NCI-H345 treated with DMSO at 0.1 percent for 48 hours (cell line): ENCODE measurements around the gene PCNX1.
"Not testable (repeated sequence)": the region's sequence is repeated elsewhere in the genome, so short reads cannot be mapped to it uniquely, and the experiment has no call there.

ENCODE experiments used
- DNase-seq: peaks from one replicate; lab custom pipeline; 2025; ENCODE audit not compliant: unreplicated experiment; lab: John Stamatoyannopoulos, UW

Gene PCNX1

DNA sequence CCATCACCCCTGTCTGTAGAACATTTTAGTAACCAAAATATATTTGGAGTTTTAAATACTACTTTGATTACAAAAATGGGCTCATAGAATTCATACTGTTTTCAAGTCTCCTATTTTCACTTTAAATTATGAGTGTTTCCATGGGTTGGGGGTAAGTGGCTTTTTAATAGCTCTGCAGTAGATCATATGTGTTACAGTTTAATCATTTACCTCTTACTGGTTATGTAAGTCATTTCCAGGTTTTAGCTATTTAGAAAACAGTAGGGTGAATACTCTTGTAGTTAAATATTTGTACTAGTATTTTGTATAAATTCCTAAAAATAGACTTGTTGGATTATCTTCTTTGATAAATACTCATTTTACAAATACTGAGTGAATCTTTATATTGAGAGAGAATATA, 8.2 kb downstream of the PCNX1 start:
- no peak for DNase-seq

- DNase-seq: no peak
These were observed 9.0 kb downstream of the PCNX1 start for GRCh38 chr14:70916300-70916699.

DNA sequence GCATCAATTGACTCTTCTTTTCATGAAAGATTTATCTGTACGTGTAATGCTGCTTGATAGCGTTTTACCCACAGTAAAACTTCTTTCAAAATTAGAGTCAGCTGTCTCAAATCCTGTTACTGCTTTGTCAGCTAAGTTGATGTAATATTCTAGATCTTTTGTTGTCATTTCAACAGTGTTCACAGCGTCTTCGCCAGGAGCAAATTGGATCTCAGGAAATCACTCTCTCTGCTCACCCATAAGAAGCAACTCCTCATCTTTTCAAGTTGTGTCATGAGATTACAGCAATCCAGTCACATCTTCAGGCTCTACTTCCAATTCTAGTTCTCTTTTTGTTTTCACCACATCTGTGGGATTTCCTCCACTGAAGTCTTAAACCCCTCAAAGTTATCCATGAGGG, 9.5 kb downstream of the PCNX1 start:
- DNase-seq: no peak

DNA sequence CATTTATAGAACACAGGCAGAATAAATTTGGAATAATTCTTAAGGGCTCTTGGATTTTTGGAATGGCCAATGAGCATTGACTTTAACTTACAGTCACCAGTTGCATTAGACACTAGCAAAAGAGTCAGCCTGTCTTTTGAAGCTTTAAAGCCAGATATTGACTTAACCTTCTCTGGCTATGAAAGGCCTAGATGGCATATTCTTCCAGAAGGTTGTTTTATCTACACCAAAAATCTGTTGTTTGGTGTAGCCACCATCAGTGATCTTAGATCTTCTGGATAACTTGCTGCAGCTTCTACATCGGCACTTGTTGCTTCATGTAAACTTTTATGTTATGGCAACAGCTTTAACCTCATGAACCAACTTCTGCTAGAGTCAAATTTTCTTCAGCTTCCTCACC, 10.4 kb downstream of the PCNX1 start:
- DNase-seq: no peak

DNA sequence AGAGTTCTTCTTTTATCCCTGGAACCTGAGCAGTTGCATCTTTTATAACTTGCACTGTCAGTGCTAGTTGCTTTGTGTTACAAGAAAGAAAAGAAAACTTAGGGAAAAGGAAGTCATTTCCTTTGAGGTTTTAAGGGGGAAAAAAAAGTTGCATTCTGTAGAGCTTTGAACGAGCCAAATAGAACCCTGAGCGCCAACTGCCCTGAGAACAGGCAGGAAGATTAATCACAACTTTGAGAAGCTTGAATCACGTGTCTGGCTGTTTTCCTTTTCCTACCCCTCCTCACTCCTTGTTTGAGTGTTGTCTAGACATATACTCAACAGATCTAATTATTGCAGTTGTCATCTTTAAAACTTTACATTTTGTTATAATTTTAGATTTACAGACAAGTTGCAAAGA, 12.5 kb downstream of the PCNX1 start:
- DNase-seq: no peak

DNA sequence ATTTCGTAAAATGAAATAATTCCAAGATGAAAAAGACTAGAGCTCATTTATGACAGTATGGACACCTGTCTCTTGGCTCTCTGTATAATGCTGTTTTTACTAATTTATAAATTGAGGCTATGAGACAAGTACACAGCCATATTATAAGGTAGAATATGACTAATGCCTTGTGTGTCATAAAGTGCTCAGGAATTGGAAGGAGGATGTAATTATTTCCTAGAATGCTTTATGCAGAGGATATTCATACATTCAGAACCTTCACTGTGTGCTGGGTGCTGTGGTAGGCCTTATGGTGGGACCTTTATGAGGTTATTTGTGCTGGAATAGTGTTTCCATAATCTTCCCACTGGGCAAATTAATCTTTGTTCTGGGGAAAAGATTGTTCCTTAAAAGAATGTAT, 13.3 kb downstream of the PCNX1 start:
- no peak for DNase-seq

- no peak for DNase-seq
These were observed 14.4 kb downstream of the PCNX1 start for GRCh38 chr14:70921669-70922068.

DNA sequence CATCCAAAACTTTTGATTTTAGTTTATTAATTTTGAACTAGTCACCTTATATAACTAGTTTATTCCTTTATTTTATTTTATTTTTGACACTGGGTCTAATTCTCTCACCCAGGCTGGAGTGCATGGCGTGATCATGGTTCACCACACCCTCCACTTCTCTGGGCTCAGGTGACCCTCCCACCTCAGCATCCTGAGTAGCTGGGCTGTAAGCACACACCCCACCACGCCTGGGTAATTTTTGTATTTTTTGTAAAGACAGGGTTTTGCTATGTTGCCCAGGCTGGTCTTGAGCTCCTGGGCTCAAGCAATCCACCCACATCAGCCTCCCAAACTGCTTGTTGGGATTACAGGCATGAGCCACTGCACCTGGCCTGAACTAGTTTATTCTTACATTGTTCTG, 17.3 kb downstream of the PCNX1 start:
- DNase-seq: no peak

DNA sequence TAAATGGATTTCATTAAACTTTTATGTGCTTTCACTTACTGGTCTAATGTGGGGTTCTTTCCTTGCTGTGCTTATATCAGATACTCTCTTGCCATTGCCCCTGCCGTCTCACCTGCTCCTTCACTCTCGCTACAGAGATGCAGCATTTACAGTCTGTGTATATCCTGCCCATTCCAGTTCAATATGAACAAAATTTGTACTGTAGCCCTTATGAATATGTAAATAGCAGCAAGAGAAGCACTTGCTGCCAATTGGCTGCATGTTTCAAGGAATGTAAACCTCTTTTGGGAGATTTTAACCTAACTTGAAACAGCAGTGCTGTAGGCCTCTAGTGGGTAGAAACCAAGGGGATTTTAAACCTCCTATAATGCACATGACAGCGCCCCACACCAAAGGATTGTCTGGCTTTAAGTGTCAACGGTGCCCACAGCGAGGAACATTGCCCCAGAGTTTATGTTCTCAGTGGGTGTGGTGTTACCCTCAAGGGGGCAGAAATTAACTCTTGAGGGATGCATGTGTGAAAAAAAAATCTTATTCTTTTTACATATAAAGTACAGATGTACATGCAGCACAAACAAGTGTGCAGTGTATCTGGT, 19.1 kb downstream of the PCNX1 start:
- DNase-seq: no peak

- DNase-seq: no peak
These were observed 23.7 kb downstream of the PCNX1 start for GRCh38 chr14:70931008-70931407.

- no peak for DNase-seq
These were observed 26.8 kb downstream of the PCNX1 start for GRCh38 chr14:70934084-70934483.

GRCh38 chr14:70934502-70935134, 27.4 kb downstream of the PCNX1 start:
- no peak for DNase-seq

- DNase-seq: no peak
These were observed 27.9 kb downstream of the PCNX1 start for GRCh38 chr14:70935135-70935534.

GRCh38 chr14:70939693-70940092, 32.4 kb downstream of the PCNX1 start:
- not testable (repeated sequence) for DNase-seq

GRCh38 chr14:70941637-70942341, 34.5 kb downstream of the PCNX1 start:
- DNase-seq: not testable (repeated sequence)

DNA sequence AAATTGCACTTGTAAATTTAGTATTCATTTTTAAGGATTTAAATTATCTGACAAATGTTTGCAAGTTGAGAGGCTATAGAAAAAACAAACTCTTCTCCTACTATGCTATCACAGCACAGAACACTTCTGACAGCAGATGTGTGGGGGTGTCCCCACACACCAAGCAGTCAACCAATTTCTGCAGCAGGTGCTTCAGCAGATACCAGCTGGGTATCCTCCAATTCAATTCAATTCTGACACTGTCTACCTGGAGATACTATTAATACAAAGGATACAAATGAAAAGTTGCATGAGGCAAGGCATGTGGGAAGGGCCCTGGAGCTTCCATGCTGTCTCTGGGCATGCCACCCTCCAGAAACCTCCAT, 35.1 kb downstream of the PCNX1 start:
- no peak for DNase-seq

DNA sequence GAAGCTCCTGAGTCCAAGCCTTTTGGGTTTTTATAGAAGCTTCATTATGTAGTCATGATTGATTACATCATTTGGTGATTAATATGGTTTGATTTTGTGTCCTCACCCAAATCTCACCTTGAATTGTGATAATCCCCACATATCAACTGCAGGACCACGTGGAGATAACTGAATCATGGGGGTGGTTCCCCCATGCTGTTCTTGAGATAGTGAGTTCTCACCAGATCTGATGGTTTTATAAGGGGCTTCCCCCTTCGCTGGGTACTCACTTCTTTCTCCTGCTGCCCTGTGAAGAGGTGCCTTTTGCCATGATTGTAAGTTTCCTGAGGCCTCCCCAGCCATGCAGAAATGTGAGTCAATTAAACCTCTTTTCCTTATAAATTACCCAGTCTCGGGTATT, 35.5 kb downstream of the PCNX1 start:
- not testable (repeated sequence) for DNase-seq

GRCh38 chr14:70943838-70944237, 36.6 kb downstream of the PCNX1 start:
- no peak for DNase-seq

- no peak for DNase-seq
These were observed 40.5 kb downstream of the PCNX1 start for GRCh38 chr14:70947739-70948138.

- DNase-seq: no peak
These were observed 45.2 kb downstream of the PCNX1 start for GRCh38 chr14:70952485-70952884.

DNA sequence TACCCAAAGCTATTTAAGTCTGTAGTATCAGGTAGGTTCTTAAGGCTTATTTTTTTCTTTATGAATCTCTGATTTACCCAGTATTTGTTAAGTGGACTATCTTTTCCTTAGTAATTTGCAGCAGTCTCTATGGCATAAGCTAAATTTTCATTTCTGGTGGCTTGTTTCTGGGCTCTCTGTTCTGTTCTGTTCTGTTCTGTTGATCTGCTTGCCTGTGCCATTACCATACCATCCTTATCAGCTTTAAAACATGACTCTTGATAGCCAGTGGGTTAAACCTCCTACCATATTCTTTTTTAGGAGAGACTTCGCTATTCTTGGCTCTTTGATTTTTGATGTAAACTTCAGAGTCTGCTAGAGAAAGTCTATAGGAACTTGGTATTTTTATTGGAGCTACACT, 46.8 kb downstream of the PCNX1 start:
- DNase-seq: no peak
